H1 (cell line): ENCODE results near the gene QSOX1. TPM values are rescaled to one million over a fixed set of nuclear protein-coding genes. Genes with fewer than 3 reads are reported as not detected.

Source experiments
- CTCF ChIA-PET: fragments of 300-600 bp; sonication (Branson Sonifier 250); formaldehyde crosslinking; loops from one replicate; lab custom pipeline; 2021; ENCODE audit not compliant: partially characterized antibody; lab: Charles Lee
- POLR2A ChIA-PET: fragments of 300-600 bp; sonication (Branson Sonifier 250); formaldehyde crosslinking; loops from one replicate; lab custom pipeline; 2021; ENCODE audit warnings: inconsistent platforms; ENCODE audit not compliant: partially characterized antibody; lab: Charles Lee
- DNase-seq, 2 experiments: peaks; one replicate each; pipeline versions ENCODE4 v3.0.0 to v3.0.0-alpha.2; 2010 to 2022; ENCODE audit warnings: low spot score in 2 of 2, low read depth in 1 of 2, mixed read lengths in 1 of 2
- FAIRE-seq: peaks from 2 replicates; lab custom pipeline; 2011; peaks lifted over from hg19 to GRCh38; lab: Jason Lieb, UNC
- H2AFZ ChIP-seq: 2 replicates; pipeline ENCODE4 v1.8.1; 2012; ENCODE audit warnings: low read length, inconsistent platforms
- H2AK5ac ChIP-seq: 2 replicates; pipeline ENCODE4 v1.6.1; 2013; ENCODE audit warnings: low read depth, low read length
- H2BK120ac ChIP-seq: replicated peaks from 2 replicates; pipeline ENCODE3; 2013; ENCODE audit warnings: low read depth, low read length, inconsistent platforms
- H2BK12ac ChIP-seq: 2 replicates; pipeline ENCODE4 v1.6.1; 2013; ENCODE audit warnings: low read depth, low read length
- H2BK15ac ChIP-seq: 2 replicates; pipeline ENCODE4 v1.6.1; 2013; ENCODE audit warnings: low read length
- H2BK20ac ChIP-seq: 2 replicates; pipeline ENCODE4 v1.6.1; 2013; ENCODE audit warnings: low read length
- H2BK5ac ChIP-seq: 2 replicates; pipeline ENCODE4 v1.6.1; 2013; ENCODE audit warnings: low read depth, low read length
- H3K14ac ChIP-seq: 2 replicates; pipeline ENCODE4 v1.6.1; 2013; ENCODE audit warnings: inconsistent platforms; ENCODE audit not compliant: insufficient read length
- H3K18ac ChIP-seq: 2 replicates; pipeline ENCODE4 v1.6.1; 2013; ENCODE audit warnings: low read length; ENCODE audit errors: extremely low read depth
- H3K23ac ChIP-seq: 2 replicates; pipeline ENCODE4 v1.6.1; 2013; ENCODE audit warnings: inconsistent platforms; ENCODE audit not compliant: insufficient read length
- H3K23me2 ChIP-seq: 2 replicates; pipeline ENCODE4 v1.6.1; 2013; ENCODE audit warnings: low read depth, low read length
- H3K27ac ChIP-seq: 2 replicates; pipeline ENCODE4 v1.6.1; 2011; ENCODE audit warnings: low read depth, low read length, inconsistent platforms
- H3K27me3 ChIP-seq, 4 experiments: replicated peaks in 1 of 4; 1 replicate in 1 of 4; 2 replicates in 3 of 4; pipeline versions ENCODE4 v1.6.1 to v1.8.1; 2011 to 2013; ENCODE audit warnings: low read length in 3 of 4, mild to moderate bottlenecking in 3 of 4, inconsistent platforms in 2 of 4, mixed read lengths in 2 of 4, moderate library complexity in 1 of 4; ENCODE audit not compliant: control insufficient read depth in 3 of 4, insufficient read depth in 3 of 4; ENCODE audit errors: extremely low read depth in 1 of 4
- H3K36me3 ChIP-seq, 4 experiments: 2 replicates each; pipeline versions ENCODE4 v1.6.1 to v1.8.1; 2011 to 2013; ENCODE audit warnings: mild to moderate bottlenecking in 4 of 4, low read length in 3 of 4, moderate library complexity in 2 of 4, control low read depth in 1 of 4, inconsistent platforms in 1 of 4; ENCODE audit not compliant: insufficient read depth in 4 of 4, control insufficient read depth in 2 of 4
- H3K4ac ChIP-seq: replicated peaks from 2 replicates; pipeline ENCODE3; 2013; ENCODE audit warnings: low read length, low read depth, mixed read lengths, inconsistent platforms; ENCODE audit not compliant: insufficient read length
- H3K4me1 ChIP-seq, 4 experiments: replicated peaks in 1 of 4; 1 replicate in 1 of 4; 2 replicates in 3 of 4; pipeline versions ENCODE4 v1.6.1 to v1.8.1; 2011 to 2013; ENCODE audit warnings: low read length in 3 of 4, inconsistent platforms in 2 of 4, mixed read lengths in 1 of 4; ENCODE audit not compliant: insufficient read depth in 4 of 4, control insufficient read depth in 3 of 4
- H3K4me2 ChIP-seq, 2 experiments: 2 replicates each; pipeline versions ENCODE4 v1.6.1 to v1.8.1; 2011 to 2013; ENCODE audit warnings: low read depth in 2 of 2, low read length in 2 of 2, control low read depth in 1 of 2, inconsistent platforms in 1 of 2, mild to moderate bottlenecking in 1 of 2; ENCODE audit not compliant: insufficient read depth in 1 of 2
- H3K4me3 ChIP-seq, 4 experiments: fragments of 200-600, 300-600 bp in 1 of 4; sonication (generic), shearing (Covaris generic), sonication (Bioruptor Twin) in 1 of 4; 2 replicates each; pipeline versions ENCODE4 v1.5.1 to v1.8.1; 2011 to 2016; ENCODE audit warnings: low read length in 4 of 4, low read depth in 3 of 4, control low read depth in 2 of 4, inconsistent platforms in 2 of 4, mild to moderate bottlenecking in 2 of 4, mixed read lengths in 1 of 4, moderate library complexity in 1 of 4; ENCODE audit not compliant: insufficient read depth in 2 of 4; ENCODE audit errors: extremely low read depth in 1 of 4
- H3K56ac ChIP-seq: replicated peaks from 2 replicates; pipeline ENCODE3; 2013; ENCODE audit warnings: low read depth, mild to moderate bottlenecking, mixed read lengths, low read length, inconsistent platforms; ENCODE audit not compliant: insufficient read length
- H3K79me1 ChIP-seq: 2 replicates; pipeline ENCODE4 v1.6.1; 2013; ENCODE audit warnings: low read depth, low read length, control low read depth
- H3K79me2 ChIP-seq, 2 experiments: 2 replicates each; pipeline versions ENCODE4 v1.6.1 to v1.8.1; 2012 to 2013; ENCODE audit warnings: low read length in 2 of 2, mild to moderate bottlenecking in 2 of 2, inconsistent platforms in 1 of 2; ENCODE audit not compliant: insufficient read depth in 2 of 2, control insufficient read depth in 1 of 2
- H3K9ac ChIP-seq, 4 experiments: replicated peaks in 1 of 4; 1 replicate in 1 of 4; 2 replicates in 3 of 4; pipeline versions ENCODE4 v1.6.1 to v1.8.1; 2011 to 2013; ENCODE audit warnings: low read depth in 3 of 4, low read length in 3 of 4, control low read depth in 2 of 4, mild to moderate bottlenecking in 2 of 4, moderate library complexity in 2 of 4, inconsistent platforms in 1 of 4; ENCODE audit errors: extremely low read depth in 1 of 4
- H3K9me3 ChIP-seq, 2 experiments: 2 replicates each; pipeline versions ENCODE4 v1.6.1 to v1.8.1; 2012 to 2013; ENCODE audit warnings: mild to moderate bottlenecking in 2 of 2, moderate library complexity in 2 of 2, control low read depth in 1 of 2, inconsistent platforms in 1 of 2, low read depth in 1 of 2, low read length in 1 of 2, mixed read lengths in 1 of 2; ENCODE audit not compliant: insufficient read depth in 2 of 2
- H4K20me1 ChIP-seq, 2 experiments: replicated peaks in 1 of 2; 2 replicates each; pipeline versions ENCODE3 to v1.8.1; 2011 to 2013; ENCODE audit warnings: inconsistent platforms in 2 of 2, low read length in 2 of 2, mild to moderate bottlenecking in 1 of 2; ENCODE audit not compliant: insufficient read depth in 2 of 2, control insufficient read depth in 1 of 2
- H4K5ac ChIP-seq: 2 replicates; pipeline ENCODE4 v1.6.1; 2013; ENCODE audit warnings: low read length, low read depth, mixed read lengths, inconsistent platforms; ENCODE audit not compliant: insufficient read length
- H4K8ac ChIP-seq: 2 replicates; pipeline ENCODE4 v1.8.0; 2013; ENCODE audit warnings: mild to moderate bottlenecking, moderate library complexity, low read length, inconsistent platforms; ENCODE audit not compliant: insufficient read depth; ENCODE audit errors: extremely low read depth
- H4K91ac ChIP-seq: replicated peaks from 2 replicates; pipeline ENCODE3; 2013; ENCODE audit warnings: low read length, mixed read lengths, inconsistent platforms; ENCODE audit not compliant: insufficient read length
- ATF2 ChIP-seq: IDR thresholded peaks from 2 replicates; pipeline ENCODE4 v1.6.1; 2012; ENCODE audit warnings: low read length, inconsistent platforms
- FOSL1 ChIP-seq: IDR thresholded peaks from 2 replicates; pipeline ENCODE4 v1.6.1; 2011; ENCODE audit warnings: mild to moderate bottlenecking, low read depth, low read length, moderate library complexity; ENCODE audit not compliant: insufficient read depth
- SIN3A ChIP-seq, 2 experiments: IDR thresholded peaks in 1 of 2; conservative IDR thresholded peaks in 1 of 2; 2 replicates each; pipeline ENCODE4 v1.6.1; 2011 to 2012; ENCODE audit warnings: low read length in 2 of 2, improper control_type of control experiment in 1 of 2, low read depth in 1 of 2, mild to moderate bottlenecking in 1 of 2
- WGBS, 2 experiments: shearing (Covaris generic) in 1 of 2; methylation state at CpG; one replicate each; pipeline versions ENCODE4 v1.1.6 to v1.1.7; 2013 to 2015; ENCODE audit warnings: low lambda C conversion rate in 2 of 2, mixed read lengths in 2 of 2, inconsistent platforms in 1 of 2, low coverage in 1 of 2, missing lambda C conversion rate in 1 of 2; ENCODE audit not compliant: insufficient replicate concordance in 2 of 2, insufficient coverage in 1 of 2, insufficient read length in 1 of 2; ENCODE audit errors: extremely low coverage in 1 of 2, missing lambda C conversion rate in 1 of 2; 5-methylcytosine and 5-hydroxymethylcytosine counted together
- polyA plus RNA-seq, 7 experiments: library from polyadenylated mRNA; depleted of rRNA in 3 of 7; stranded (reverse) in 5 of 7; unstranded in 2 of 7; fragments of >200 nt in 5 of 7; fragments of 200-250 nt in 2 of 7; gene quantifications; 1 replicate in 5 of 7; 2 replicates in 1 of 7; 4 replicates in 1 of 7; pipeline versions ENCODE4 v1.2.1 to v1.2.3, GENCODE V29; 2011 to 2013; ENCODE audit warnings: missing spikeins in 2 of 7, mixed read lengths in 2 of 7
- total RNA-seq: library from RNA; stranded (reverse); fragmentation: NEBNext Ultra II Directional; extraction: Animal tissue kit (Norgen Biotek cat#: 25700); gene quantifications from 2 replicates; pipeline ENCODE4 v1.2.1, GENCODE V29; 2021

Gene QSOX1
- total and polyA plus RNA-seq, 2 of the 8 experiments (the other 6 are each of a cell fraction or from before 2014, with no cell fraction given): 97.7 to 123 TPM

- H2BK20ac ChIP-seq: no peak overlapping the region
- H2BK120ac ChIP-seq: no peak overlapping the region
- H3K36me3 ChIP-seq: no peaks in the 10 kb centered on the region
- H2AK5ac ChIP-seq: no peak overlapping the region
- H3K79me2 ChIP-seq: peaks cover 5 to 31% of the 10 kb centered on the region in 2 experiments; a peak in 3 of 4 replicates
- H2BK12ac ChIP-seq: no peak overlapping the region
- FAIRE-seq (no peak), DNase-seq (no peak)
- no peak overlapping the region for H4K5ac ChIP-seq
- H3K4me2 ChIP-seq: peak overlapping the region; percentile 80 to 95
- H3K18ac ChIP-seq: no peak overlapping the region; the same call in 1 of the 2 replicates
- no peaks in the 10 kb centered on the region for H3K9me3 ChIP-seq
- TF ChIP-seq FOSL1 (no peak), ATF2 (no peak), SIN3A (conservative IDR thresholded peaks at IDR 0.05 in 1 of 2, IDR thresholded peaks at IDR 0.05 in 1 of 2; ENCODE audit: low read depth in 1 of 2, low read length in 2 of 2) (peak in 1 of 2 experiments; percentile 15; a peak in 1 of 4 replicates)
- TF ChIP-seq, all 59 proteins: peak for 1
- Histone ChIP-seq H3K56ac (no peak overlapping the region), H3K79me1 (peaks cover 10% of the 10 kb centered on the region), H2BK5ac (no peak overlapping the region), H3K9ac (peak overlapping the region in 3 of 4 experiments; percentile 51 to 87 (median 59); a peak in 6 of 7 replicates), H3K27ac (no peak overlapping the region), H2BK15ac (no peak overlapping the region; the same call in 1 of the 2 replicates), H3K27me3 (peaks cover 0 to 15% (median 8%) of the 10 kb centered on the region in 4 experiments; a peak in 6 of 7 replicates), H3K23me2 (peaks cover 8% of the 10 kb centered on the region), H4K8ac (peak overlapping the region; percentile 76; the same call in 1 of the 2 replicates), H3K14ac (no peak overlapping the region), H3K4me1 (peaks cover 1 to 6% (median 3%) of the 10 kb centered on the region in 4 experiments; a peak in 6 of 7 replicates), H3K23ac (no peak overlapping the region), H4K91ac (no peak overlapping the region), H3K4me3 (peak overlapping the region; percentile 66 to 97 (median 83)), H3K4ac (no peak overlapping the region), H4K20me1 (peaks cover 10 to 11% of the 10 kb centered on the region in 2 experiments), H2AFZ (peak overlapping the region; percentile 95)
- POLR2A ChIA-PET: interaction anchor here (0.6 to 4.2 kb wide), 3 partner anchors 13 to 69 kb away, joined by 3 to 36 read pairs (median 4); no protein-coding TSS in a partner anchor
- CTCF ChIA-PET: interaction anchor here (1.3 to 8.1 kb wide), 3 partner anchors 13 to 34 kb away, joined by 3 to 108 read pairs (median 18); no protein-coding TSS in a partner anchor
- WGBS, 2 experiments: 30% methylated on average over 7 of the region's 7 CpGs; no CpG with 5 or more reads in 1 of the 2 experiments
These were observed 705 bp upstream of the QSOX1 start for GRCh38 chr1:180154003-180154324.
